PC-9 (cell line): ENCODE data around the gene SLC25A53. TPM values are rescaled to one million over a fixed set of nuclear protein-coding genes. Genes with fewer than 3 reads are reported as not detected.

Experiments
- BruUV-seq: library from RNA; stranded (reverse); fragments of 400-500 nt; replicated peaks from 2 replicates; lab custom pipeline; 2021; lab: Mats Ljungman, UMichigan
- CTCF ChIA-PET: fragments of 300-600 bp; sonication (Branson Sonifier 250); formaldehyde crosslinking; loops from one replicate; lab custom pipeline; 2022; ENCODE audit warnings: antibody characterized with exemption; lab: Charles Lee
- POLR2A ChIA-PET: fragments of 300-600 bp; sonication (Branson Sonifier 250); formaldehyde crosslinking; loops from one replicate; lab custom pipeline; 2022; ENCODE audit warnings: antibody characterized with exemption; ENCODE audit not compliant: unreplicated experiment; lab: Charles Lee
- DNase-seq, 2 experiments: peaks; one replicate each; pipeline versions ENCODE4 v3.0.0 to v3.0.0-alpha.2; 2015 to 2022; ENCODE audit warnings: mixed read lengths in 1 of 2
- H2AFZ ChIP-seq: fragments of 200-600 bp; sonication (generic); 2 replicates; pipeline ENCODE4 v1.8.1; 2017; ENCODE audit warnings: antibody characterized with exemption
- H3F3A ChIP-seq: fragments of 200-600 bp; sonication (generic); 2 replicates; pipeline ENCODE4 v1.8.1; 2017; ENCODE audit warnings: antibody characterized with exemption, mild to moderate bottlenecking, low read depth; ENCODE audit not compliant: insufficient read depth
- H3K27ac ChIP-seq: fragments of 200-600 bp; sonication (generic); 2 replicates; pipeline ENCODE4 v1.6.1; 2016; ENCODE audit warnings: mixed run types
- H3K27me3 ChIP-seq: fragments of 200-600 bp; sonication (generic); 2 replicates; pipeline ENCODE4 v1.6.1; 2016; ENCODE audit warnings: low read depth, mixed run types; ENCODE audit not compliant: insufficient read depth
- H3K36me3 ChIP-seq: fragments of 200-600 bp; sonication (generic); 2 replicates; pipeline ENCODE4 v1.6.1; 2016; ENCODE audit warnings: low read depth, mixed run types
- H3K4me1 ChIP-seq: fragments of 200-600 bp; sonication (generic); replicated peaks from 2 replicates; pipeline ENCODE4 v1.6.1; 2016; ENCODE audit warnings: mixed run types; ENCODE audit not compliant: insufficient read depth
- H3K4me2 ChIP-seq: fragments of 200-600 bp; sonication (generic); 2 replicates; pipeline ENCODE4 v1.6.1; 2017; ENCODE audit warnings: mixed run types
- H3K4me3 ChIP-seq: fragments of 200-600 bp; sonication (generic); 2 replicates; pipeline ENCODE4 v1.6.1; 2016; ENCODE audit warnings: mixed run types
- H3K79me2 ChIP-seq: fragments of 200-600 bp; sonication (generic); 2 replicates; pipeline ENCODE4 v1.6.1; 2017; ENCODE audit warnings: low read depth, mixed run types
- H3K9me2 ChIP-seq: fragments of 200-600 bp; sonication (generic); 2 replicates; pipeline ENCODE4 v1.8.1; 2017; ENCODE audit warnings: mild to moderate bottlenecking; ENCODE audit not compliant: insufficient read depth
- H3K9me3 ChIP-seq: fragments of 200-600 bp; sonication (generic); 2 replicates; pipeline ENCODE4 v1.8.1; 2016; ENCODE audit warnings: low read depth; ENCODE audit not compliant: insufficient read depth
- H4K20me1 ChIP-seq: fragments of 200-600 bp; sonication (generic); 2 replicates; pipeline ENCODE4 v1.8.1; 2017; ENCODE audit not compliant: insufficient read depth
- CTCF ChIP-seq: fragments of 200-600 bp; sonication (generic); conservative IDR thresholded peaks from 2 replicates; pipeline ENCODE4 v1.6.1; 2017; ENCODE audit warnings: mixed run types, antibody characterized with exemption, mild to moderate bottlenecking, moderate library complexity
- EZH2 ChIP-seq: fragments of 200-600 bp; sonication (generic); IDR thresholded peaks from 2 replicates; pipeline ENCODE4 v1.8.0; 2017; ENCODE audit warnings: antibody characterized with exemption, low read depth
- intact Hi-C: fragments of 100-400 bp; cut with micrococcal nuclease; formaldehyde crosslinking; loops from one replicate; pipeline ENCODE4 v1.10.0; 2022; ENCODE audit not compliant: unreplicated experiment
- total RNA-seq: library from RNA; stranded (reverse); gene quantifications from 2 replicates; pipeline ENCODE4 v1.2.3, GENCODE V29; 2021

The SLC25A53 gene
- total RNA-seq, 1 experiment from 2014 or later = 6.4 TPM

- peaks cover 6% of the 10 kb centered on the region; the same call in 1 of the 2 replicates for H3K36me3 ChIP-seq
- no peaks in the 10 kb centered on the region for H3K9me3 ChIP-seq
- H3K27me3 ChIP-seq = no peaks in the 10 kb centered on the region
- H3K9me2 ChIP-seq = no peaks in the 10 kb centered on the region
- 0 out of 2 replicates have a peak, but pooled peaks cover 4% of the 10 kb centered on the region for H3F3A ChIP-seq
- no TSS peak for BruUV-seq
- DNase-seq = no peak
- H3K79me2 ChIP-seq = peaks cover 54% of the 10 kb centered on the region
- peak overlapping the region; percentile 86 for H2AFZ ChIP-seq
- peaks cover 15% of the 10 kb centered on the region for H4K20me1 ChIP-seq
- H3K27ac ChIP-seq = no peak overlapping the region
- H3K4me1 ChIP-seq = peaks cover 18% of the 10 kb centered on the region
- intact Hi-C loops = no loop called here
- peak overlapping the region; percentile 69 for H3K4me3 ChIP-seq
- TF ChIP-seq EZH2 (no peak), CTCF (no peak)
- POLR2A ChIA-PET = no interaction called here
- CTCF ChIA-PET = interaction anchor here (0.7 kb wide), 1 partner anchor 53 kb away, joined by 4 read pairs; no protein-coding TSS in a partner anchor
- peak overlapping the region; percentile 90 for H3K4me2 ChIP-seq
These were observed 10.1 kb upstream of the SLC25A53 start for GRCh38 chrX:104166735-104167436.

GRCh38 chrX:104165894-104166734 is 9.3 kb upstream of the SLC25A53 start, which contains the start of gene FAM199X:
TSS of gene FAM199X (plus strand) at chrX:104166453. CDS start at chrX:104166786, 333 bp downstream.
- peak; percentile 79 to 89 for DNase-seq
- H4K20me1 ChIP-seq = peaks cover 15% of the 10 kb centered on the region
- POLR2A ChIA-PET = no interaction called here
- intact Hi-C loops = no loop called here
- peaks cover 18% of the 10 kb centered on the region for H3K4me1 ChIP-seq
- peak within 1 kb of the TSS; percentile 33 for H3K27ac ChIP-seq
- peak within 1 kb of the TSS; percentile 69 for H3K4me3 ChIP-seq
- peak within 1 kb of the TSS; percentile 86 for H2AFZ ChIP-seq
- H3K9me2 ChIP-seq = no peaks in the 10 kb centered on the region
- TF ChIP-seq CTCF (peak; percentile 70), EZH2 (no peak)
- H3K79me2 ChIP-seq = peaks cover 46% of the 10 kb centered on the region
- no peaks in the 10 kb centered on the region for H3K27me3 ChIP-seq
- CTCF ChIA-PET = no interaction called here
- H3K9me3 ChIP-seq = no peaks in the 10 kb centered on the region
- BruUV-seq = no TSS peak
- peak within 1 kb of the TSS; percentile 90 for H3K4me2 ChIP-seq
- peaks cover 6% of the 10 kb centered on the region; the same call in 1 of the 2 replicates for H3K36me3 ChIP-seq
- H3F3A ChIP-seq = 0 out of 2 replicates have a peak, but pooled peaks cover 4% of the 10 kb centered on the region

GRCh38 chrX:104151037-104151436 is 5.8 kb downstream of the SLC25A53 start:
- Histone ChIP-seq H3K79me2 (peaks cover 11% of the 10 kb centered on the region), H3K4me1 (no peaks in the 10 kb centered on the region), H3K9me3 (no peaks in the 10 kb centered on the region), H4K20me1 (no peaks in the 10 kb centered on the region), H3K4me2 (no peak overlapping the region), H3F3A (no peaks in the 10 kb centered on the region), H3K4me3 (no peak overlapping the region), H3K27ac (no peak overlapping the region), H2AFZ (no peak overlapping the region), H3K27me3 (no peaks in the 10 kb centered on the region), H3K36me3 (no peaks in the 10 kb centered on the region), H3K9me2 (no peaks in the 10 kb centered on the region)
- ChIA-PET CTCF (no interaction called here), POLR2A (no interaction called here)
- intact Hi-C loops = no loop called here
- no peak for DNase-seq
- no TSS peak for BruUV-seq
- TF ChIP-seq EZH2 = no peak
- no peak for TF ChIP-seq CTCF
